SU-DHL-6 (cell line): ENCODE results near the gene PPIL6.

Experiments
- H2AFZ ChIP-seq: fragments of 200-600 bp; sonication (generic); 2 replicates; pipeline ENCODE4 v1.6.1; 2014; ENCODE audit warnings: low read depth, mild to moderate bottlenecking, moderate library complexity, mixed read lengths, antibody characterized with exemption, low read length; ENCODE audit not compliant: severe bottlenecking
- H3F3A ChIP-seq: fragments of 200-600 bp; shearing (Covaris generic); 2 replicates; pipeline ENCODE4 v1.6.0; 2016; ENCODE audit warnings: antibody characterized with exemption, mild to moderate bottlenecking; ENCODE audit not compliant: insufficient read depth
- H3K27ac ChIP-seq: fragments of 200-600 bp; sonication (generic); 2 replicates; pipeline ENCODE4 v1.5.1; 2016; ENCODE audit warnings: low read depth, mild to moderate bottlenecking, low read length, moderate library complexity, mixed read lengths
- H3K27me3 ChIP-seq: fragments of 200-600 bp; sonication (generic), shearing (Covaris generic); 2 replicates; pipeline ENCODE4 v1.6.0; 2014; ENCODE audit warnings: mild to moderate bottlenecking, low read length
- H3K36me3 ChIP-seq: fragments of 200-600 bp; sonication (generic); 2 replicates; pipeline ENCODE4 v1.6.1; 2014; ENCODE audit warnings: mild to moderate bottlenecking, low read length, mixed read lengths
- H3K4me2 ChIP-seq: fragments of 300-600, 200-600 bp; shearing (Covaris generic), sonication (generic); 2 replicates; pipeline ENCODE4 v1.6.0; 2014; ENCODE audit warnings: low read length, low read depth, mild to moderate bottlenecking; ENCODE audit not compliant: poor library complexity, severe bottlenecking
- H3K4me3 ChIP-seq: fragments of 200-600 bp; sonication (generic); 2 replicates; pipeline ENCODE4 v1.5.1; 2014; ENCODE audit warnings: antibody characterized with exemption, low read length, mild to moderate bottlenecking, mixed read lengths; ENCODE audit not compliant: insufficient read depth, poor library complexity, severe bottlenecking
- H3K79me2 ChIP-seq: fragments of 200-600 bp; sonication (generic); 2 replicates; pipeline ENCODE4 v1.6.1; 2014; ENCODE audit warnings: mild to moderate bottlenecking, low read length, moderate library complexity; ENCODE audit not compliant: insufficient read depth
- H3K9ac ChIP-seq: fragments of 200-600 bp; sonication (generic); 2 replicates; pipeline ENCODE4 v1.7.0; 2014; ENCODE audit warnings: mild to moderate bottlenecking, low read length
- H3K9me2 ChIP-seq: fragments of 200-600 bp; sonication (generic); replicated peaks from 2 replicates; pipeline ENCODE4 v1.6.1; 2014; ENCODE audit warnings: low read length; ENCODE audit not compliant: insufficient read depth
- H3K9me3 ChIP-seq: fragments of 200-600 bp; sonication (generic); 2 replicates; pipeline ENCODE4 v1.6.1; 2014; ENCODE audit warnings: low read length, mixed read lengths; ENCODE audit not compliant: insufficient read depth
- H4K20me1 ChIP-seq: fragments of 200-600 bp; sonication (generic); 2 replicates; pipeline ENCODE4 v1.6.1; 2014; ENCODE audit warnings: low read depth, mild to moderate bottlenecking, antibody characterized with exemption, low read length, moderate library complexity, mixed read lengths
- EZH2phosphoT487 ChIP-seq: fragments of 200-600 bp; sonication (generic), shearing (Covaris generic); conservative IDR thresholded peaks from 2 replicates; pipeline ENCODE4 v1.6.1; 2018; ENCODE audit warnings: mild to moderate bottlenecking, antibody characterized with exemption, low read length, moderate library complexity, mixed read lengths
- TF ChIP-seq, protein P1 (sequence below): fragments of 200-600 bp; sonication (generic); IDR thresholded peaks from one replicate; pipeline ENCODE4 v1.5.1; 2017; ENCODE audit warnings: antibody characterized with exemption, mild to moderate bottlenecking, low read length, moderate library complexity; ENCODE audit not compliant: insufficient read depth, poor library complexity, severe bottlenecking

PPIL6 gene

DNA sequence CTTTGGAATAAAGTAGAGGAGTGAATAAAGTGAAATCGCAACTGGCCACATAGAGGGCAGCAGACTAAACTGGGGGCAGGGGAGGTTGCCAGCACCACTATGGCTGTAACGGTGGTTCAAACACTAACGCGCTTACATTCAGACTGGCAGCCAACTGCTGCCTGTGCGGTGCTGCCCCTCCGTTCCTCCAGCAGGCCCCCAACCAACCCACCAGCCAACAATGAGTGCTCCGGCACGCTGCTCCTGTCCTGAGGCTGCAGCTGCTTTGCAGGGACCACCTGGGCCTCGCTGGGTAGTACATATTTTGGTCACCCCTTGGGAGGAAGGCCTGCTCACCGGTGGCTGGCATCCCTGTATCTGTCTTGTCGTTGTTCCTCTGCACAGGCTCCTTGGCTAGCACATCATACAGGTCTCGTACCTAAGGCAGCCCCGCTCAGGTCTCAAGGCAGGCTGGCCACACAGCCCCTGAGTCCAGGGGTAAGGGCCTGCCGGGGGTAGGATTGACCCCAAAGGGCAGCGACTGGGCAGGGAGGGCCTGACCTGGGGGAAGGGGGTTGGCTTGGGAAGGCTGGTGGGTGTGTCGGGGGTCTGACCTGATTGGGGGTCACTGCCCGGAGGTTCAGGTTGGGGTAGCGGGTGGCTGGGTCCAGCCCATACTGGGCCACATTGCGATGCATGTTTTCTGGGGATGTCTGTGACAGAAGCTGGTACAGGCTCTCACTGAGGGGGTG is 8.8 kb upstream of the PPIL6 start:
- H3K4me2 ChIP-seq, result no peak overlapping the region
- no peak overlapping the region for H3K9ac ChIP-seq
- no peaks in the 10 kb centered on the region for H3K27me3 ChIP-seq
- no peaks in the 10 kb centered on the region for H3K9me3 ChIP-seq
- no peaks in the 10 kb centered on the region; the same call in 1 of the 2 replicates for H3K36me3 ChIP-seq
- H3K27ac ChIP-seq, result no peak overlapping the region
- H3K79me2 ChIP-seq, result peaks cover 5% of the 10 kb centered on the region; the same call in 1 of the 2 replicates
- 0 out of 2 replicates have a peak, but pooled peaks cover under 1% of the 10 kb centered on the region for H3F3A ChIP-seq
- H3K4me3 ChIP-seq, result no peak overlapping the region
- no peaks in the 10 kb centered on the region for H4K20me1 ChIP-seq
- H2AFZ ChIP-seq, result no peak overlapping the region
- H3K9me2 ChIP-seq, result no peaks in the 10 kb centered on the region
- no peak for TF ChIP-seq EZH2phosphoT487
- TF ChIP-seq, protein P1, sequence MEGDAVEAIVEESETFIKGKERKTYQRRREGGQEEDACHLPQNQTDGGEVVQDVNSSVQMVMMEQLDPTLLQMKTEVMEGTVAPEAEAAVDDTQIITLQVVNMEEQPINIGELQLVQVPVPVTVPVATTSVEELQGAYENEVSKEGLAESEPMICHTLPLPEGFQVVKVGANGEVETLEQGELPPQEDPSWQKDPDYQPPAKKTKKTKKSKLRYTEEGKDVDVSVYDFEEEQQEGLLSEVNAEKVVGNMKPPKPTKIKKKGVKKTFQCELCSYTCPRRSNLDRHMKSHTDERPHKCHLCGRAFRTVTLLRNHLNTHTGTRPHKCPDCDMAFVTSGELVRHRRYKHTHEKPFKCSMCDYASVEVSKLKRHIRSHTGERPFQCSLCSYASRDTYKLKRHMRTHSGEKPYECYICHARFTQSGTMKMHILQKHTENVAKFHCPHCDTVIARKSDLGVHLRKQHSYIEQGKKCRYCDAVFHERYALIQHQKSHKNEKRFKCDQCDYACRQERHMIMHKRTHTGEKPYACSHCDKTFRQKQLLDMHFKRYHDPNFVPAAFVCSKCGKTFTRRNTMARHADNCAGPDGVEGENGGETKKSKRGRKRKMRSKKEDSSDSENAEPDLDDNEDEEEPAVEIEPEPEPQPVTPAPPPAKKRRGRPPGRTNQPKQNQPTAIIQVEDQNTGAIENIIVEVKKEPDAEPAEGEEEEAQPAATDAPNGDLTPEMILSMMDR, result no peak

GRCh38 chr6:109448615-109449014 is 8.2 kb upstream of the PPIL6 start:
- H3K36me3 ChIP-seq, result no peaks in the 10 kb centered on the region; the same call in 1 of the 2 replicates
- no peak overlapping the region for H3K4me3 ChIP-seq
- H3F3A ChIP-seq, result no peaks in the 10 kb centered on the region
- H3K27ac ChIP-seq, result no peak overlapping the region
- no peak overlapping the region for H3K9ac ChIP-seq
- no peaks in the 10 kb centered on the region for H3K9me2 ChIP-seq
- H2AFZ ChIP-seq, result no peak overlapping the region
- TF ChIP-seq, protein P1, result no peak
- TF ChIP-seq EZH2phosphoT487, result no peak
- H3K79me2 ChIP-seq, result no peaks in the 10 kb centered on the region
- H3K9me3 ChIP-seq, result no peaks in the 10 kb centered on the region
- no peak overlapping the region for H3K4me2 ChIP-seq
- H4K20me1 ChIP-seq, result no peaks in the 10 kb centered on the region
- no peaks in the 10 kb centered on the region for H3K27me3 ChIP-seq

- Histone ChIP-seq H4K20me1 (no peaks in the 10 kb centered on the region), H3K79me2 (no peaks in the 10 kb centered on the region), H3K27ac (no peak overlapping the region), H3K36me3 (no peaks in the 10 kb centered on the region; the same call in 1 of the 2 replicates), H3K4me2 (no peak overlapping the region), H3K9me2 (no peaks in the 10 kb centered on the region), H3F3A (no peaks in the 10 kb centered on the region), H3K9ac (no peak overlapping the region), H3K4me3 (no peak overlapping the region), H3K27me3 (no peaks in the 10 kb centered on the region), H3K9me3 (no peaks in the 10 kb centered on the region), H2AFZ (no peak overlapping the region)
- TF ChIP-seq, protein P1, result no peak
- no peak for TF ChIP-seq EZH2phosphoT487
Measured at GRCh38 chr6:109447878-109448555, 7.6 kb upstream of the PPIL6 start.
